HepG2 (cell line): ENCODE data around the gene PLCL1. TPM values are rescaled to one million over a fixed set of nuclear protein-coding genes. Genes with fewer than 3 reads are reported as not detected.

Experiments
- ATAC-seq: fragments of 200-7000 bp; cut with Tn5 transposase; 3 replicates; pipeline ENCODE4 v1.9.1; 2020; ENCODE audit warnings: mild to moderate bottlenecking, moderate library complexity
- BruUV-seq: library from RNA; stranded (reverse); fragments of 400-500 nt; replicated peaks from 2 replicates; lab custom pipeline; 2021; lab: Mats Ljungman, UMichigan
- CTCF ChIA-PET: fragments of 300-600 bp; formaldehyde crosslinking; extraction: SDS; loops from one replicate; lab custom pipeline; 2021; ENCODE audit warnings: low total read pairs, inconsistent platforms, low intra/inter-chr PET ratio; lab: Yijun Ruan, JAX
- POLR2A ChIA-PET: fragments of 350-600 bp; sonication (Branson Sonifier 250); formaldehyde crosslinking; loops from one replicate; lab custom pipeline; 2020; ENCODE audit warnings: antibody characterized with exemption, inconsistent platforms; lab: Yijun Ruan, JAX
- DNase-seq: peaks from one replicate; pipeline ENCODE4 v3.0.0-alpha.2; 2015; ENCODE audit warnings: low spot score
- FAIRE-seq: peaks from 3 replicates; lab custom pipeline; 2011; peaks lifted over from hg19 to GRCh38; lab: Jason Lieb, UNC
- H2AFZ ChIP-seq: one replicate; pipeline ENCODE4 v1.6.1; 2011; ENCODE audit warnings: low read length, inconsistent platforms
- H3K27ac ChIP-seq: fragments of 300-600 bp; 3 replicates; pipeline ENCODE4 v1.8.0; 2011; ENCODE audit warnings: mixed run types, mild to moderate bottlenecking, mixed read lengths, low read length, inconsistent platforms; ENCODE audit not compliant: insufficient read depth; ENCODE audit errors: extremely low read length
- H3K27me3 ChIP-seq, 2 experiments: fragments of 200-600 bp in 1 of 2; 2 replicates in 1 of 2; 3 replicates in 1 of 2; pipeline versions ENCODE4 v1.6.0 to v1.8.0; 2011; ENCODE audit warnings: low read length in 2 of 2, mild to moderate bottlenecking in 2 of 2, moderate library complexity in 2 of 2, inconsistent platforms in 1 of 2; ENCODE audit not compliant: insufficient read depth in 2 of 2, control insufficient read depth in 1 of 2
- H3K36me3 ChIP-seq, 2 experiments: fragments of 200-600 bp in 1 of 2; replicated peaks in 1 of 2; 2 replicates in 1 of 2; 3 replicates in 1 of 2; pipeline versions ENCODE4 v1.5.1 to v1.8.0; 2011; ENCODE audit warnings: low read length in 2 of 2, inconsistent platforms in 1 of 2; ENCODE audit not compliant: insufficient read depth in 2 of 2, control insufficient read depth in 1 of 2
- H3K4me1 ChIP-seq: 2 replicates; pipeline ENCODE4 v1.5.1; 2012; ENCODE audit warnings: low read length, inconsistent platforms; ENCODE audit not compliant: insufficient read depth
- H3K4me2 ChIP-seq: 2 replicates; pipeline ENCODE4 v1.6.0; 2011; ENCODE audit warnings: low read depth, low read length, inconsistent platforms
- H3K4me3 ChIP-seq, 3 experiments: fragments of 200-600 bp in 1 of 3; sonication (generic), shearing (Covaris generic) in 1 of 3; replicated peaks in 1 of 3; 2 replicates each; pipeline ENCODE4 v1.5.1; 2011 to 2016; ENCODE audit warnings: low read length in 3 of 3, inconsistent platforms in 2 of 3, low read depth in 2 of 3, mild to moderate bottlenecking in 2 of 3, control low read depth in 1 of 3, mixed read lengths in 1 of 3; ENCODE audit not compliant: insufficient read depth in 1 of 3
- H3K79me2 ChIP-seq: one replicate; pipeline ENCODE4 v1.6.1; 2011; ENCODE audit warnings: low read length, inconsistent platforms; ENCODE audit not compliant: insufficient read depth
- H3K9ac ChIP-seq: 2 replicates; pipeline ENCODE4 v1.6.0; 2011; ENCODE audit warnings: mild to moderate bottlenecking, low read depth, low read length, inconsistent platforms; ENCODE audit not compliant: insufficient read depth
- H3K9me3 ChIP-seq: 2 replicates; pipeline ENCODE4 v1.5.1; 2012; ENCODE audit warnings: mild to moderate bottlenecking, low read length
- H4K20me1 ChIP-seq: 2 replicates; pipeline ENCODE4 v1.6.0; 2011; ENCODE audit warnings: inconsistent platforms, mild to moderate bottlenecking, low read length, moderate library complexity; ENCODE audit not compliant: insufficient read depth
- BATF2 ChIP-seq: sonication (generic); formaldehyde crosslinking; IDR thresholded peaks from 2 replicates; pipeline ENCODE4 v1.8.0; 2022; ENCODE audit warnings: mild to moderate bottlenecking, missing genetic modification reagents, moderate library complexity
- GMEB1 ChIP-seq: sonication (generic); formaldehyde crosslinking; IDR thresholded peaks from 2 replicates; pipeline ENCODE4 v1.5.1; 2020; ENCODE audit warnings: missing genetic modification reagents, mild to moderate bottlenecking, borderline replicate concordance
- GPN1 ChIP-seq: sonication (generic); formaldehyde crosslinking; IDR thresholded peaks from 2 replicates; pipeline ENCODE4 v1.5.1; 2020; ENCODE audit warnings: missing genetic modification reagents, borderline replicate concordance
- PLSCR1 ChIP-seq: sonication (generic); formaldehyde crosslinking; IDR thresholded peaks from 2 replicates; pipeline ENCODE4 v1.5.0; 2020; ENCODE audit warnings: missing genetic modification reagents, mild to moderate bottlenecking, borderline replicate concordance
- PTBP1 ChIP-seq: fragments of 200-400 bp; formaldehyde crosslinking; IDR thresholded peaks from 2 replicates; pipeline ENCODE4 v1.6.1; 2018; ENCODE audit warnings: low read length, low read depth; ENCODE audit not compliant: poor library complexity, severe bottlenecking
- ZFP41 ChIP-seq: sonication (generic); formaldehyde crosslinking; IDR thresholded peaks from 2 replicates; pipeline ENCODE4 v1.4.0; 2020; ENCODE audit warnings: mild to moderate bottlenecking, missing genetic modification reagents, borderline replicate concordance
- ZNF652 ChIP-seq: IDR thresholded peaks from 2 replicates; pipeline ENCODE4 v1.6.1; 2016; ENCODE audit warnings: low read depth, borderline replicate concordance
- ZNF678 ChIP-seq: sonication (generic); formaldehyde crosslinking; IDR thresholded peaks from 2 replicates; pipeline ENCODE4 v1.4.0; 2020; ENCODE audit warnings: mild to moderate bottlenecking, missing genetic modification reagents
- ZNF766 ChIP-seq: sonication (generic); formaldehyde crosslinking; IDR thresholded peaks from 2 replicates; pipeline ENCODE4 v1.5.0; 2020; ENCODE audit warnings: missing genetic modification reagents, borderline replicate concordance
- ZSCAN12 ChIP-seq: sonication (generic); formaldehyde crosslinking; IDR thresholded peaks from 2 replicates; pipeline ENCODE4 v1.9.0; 2021; ENCODE audit warnings: mild to moderate bottlenecking, missing genetic modification reagents
- ZSCAN5A ChIP-seq: sonication (generic); formaldehyde crosslinking; IDR thresholded peaks from 2 replicates; pipeline ENCODE4 v1.8.0; 2022; ENCODE audit warnings: mild to moderate bottlenecking, missing genetic modification reagents, borderline replicate concordance
- WGBS: methylation state at CpG from one replicate; pipeline ENCODE4 v1.1.6; 2017; ENCODE audit warnings: low lambda C conversion rate; 5-methylcytosine and 5-hydroxymethylcytosine counted together
- in situ Hi-C: cut with HindIII; loops from 2 replicates; pipeline ENCODE4 v1.10.0; 2017; ENCODE audit warnings: low pct_unique_long_range_greater_than_20kb; ENCODE audit not compliant: extremely low pct_ligation_motif_present
- intact Hi-C: fragments of 100-400 bp; cut with micrococcal nuclease; formaldehyde crosslinking; loops from one replicate; pipeline ENCODE4 v1.10.0; 2022; ENCODE audit not compliant: unreplicated experiment
- polyA plus RNA-seq, 8 experiments: library from polyadenylated mRNA; depleted of rRNA in 3 of 8; stranded (reverse) in 7 of 8; unstranded in 1 of 8; fragments of >200 nt; fragmentation: Illumina TruSeq in 4 of 8; extraction: Trizol in 4 of 8; gene quantifications; 2 replicates each; pipeline versions ENCODE4 v1.2.1 to v1.2.3, GENCODE V29; 2011 to 2016; ENCODE audit warnings: low read depth in 4 of 8, missing spikeins in 1 of 8, mixed read lengths in 1 of 8; ENCODE audit not compliant: insufficient read depth in 1 of 8
- total RNA-seq, 5 experiments: library from RNA; depleted of rRNA; stranded (reverse); fragments of >200 nt; fragmentation: Illumina TruSeq; extraction: Trizol; gene quantifications; 2 replicates each; pipeline ENCODE4 v1.2.3, GENCODE V29; 2016; ENCODE audit warnings: low read depth in 1 of 5

PLCL1 gene
- total and polyA plus RNA-seq, 2 of the 13 experiments (the other 11 are each of a cell fraction or from before 2014, with no cell fraction given), result not detected

- TF ChIP-seq ZNF678 (no peak), BATF2 (CRISPR knock-in tag) (no peak)
Measured at GRCh38 chr2:197867624-197868023, 63.2 kb downstream of the PLCL1 start (continued).

- no peaks in the 10 kb centered on the region for H4K20me1 ChIP-seq
- TF ChIP-seq ZNF652 (CRISPR knock-in tag) (no peak), ZSCAN5A (CRISPR knock-in tag) (no peak), PTBP1 (no peak), ZSCAN12 (no peak), PLSCR1 (CRISPR knock-in tag) (no peak), GMEB1 (CRISPR knock-in tag) (no peak), ZNF766 (CRISPR knock-in tag) (no peak), ZFP41 (CRISPR knock-in tag) (no peak), GPN1 (no peak)
Measured at GRCh38 chr2:197868206-197868605, 63.8 kb downstream of the PLCL1 start.

More at GRCh38 chr2:197868206-197868605, 63.8 kb downstream of the PLCL1 start:
- CTCF ChIA-PET, result no interaction called here
- ATAC-seq (no peak), DNase-seq (no peak), FAIRE-seq (no peak)
- Histone ChIP-seq H3K27ac (no peak overlapping the region), H3K4me2 (no peak overlapping the region), H3K79me2 (no peaks in the 10 kb centered on the region), H3K9me3 (no peaks in the 10 kb centered on the region), H3K27me3 (no peaks in the 10 kb centered on the region), H2AFZ (no peak overlapping the region), H3K36me3 (no peaks in the 10 kb centered on the region), H3K9ac (no peak overlapping the region), H3K4me3 (no peak overlapping the region), H3K4me1 (no peaks in the 10 kb centered on the region)
- in situ Hi-C loops (no loop called here), intact Hi-C loops (no loop called here)
- POLR2A ChIA-PET, result no interaction called here
- 21% methylated on average over 3 of the region's 3 CpGs for WGBS
- no TSS peak for BruUV-seq
